22Rv1 (cell line): ENCODE measurements around the gene TMC6.

Experiments used
- H3K27ac ChIP-seq: fragments of 450-650 bp; 2 replicates; pipeline ENCODE4 v1.5.1; 2017
- CTCF ChIP-seq: fragments of 450-650 bp; IDR thresholded peaks from 2 replicates; pipeline ENCODE4 v1.5.1; 2017; ENCODE audit warnings: mild to moderate bottlenecking
- ZFX ChIP-seq: fragments of 450-650 bp; IDR thresholded peaks from 2 replicates; pipeline ENCODE4 v1.6.1; 2017; ENCODE audit warnings: antibody characterized with exemption, borderline replicate concordance

Gene TMC6

GRCh38 chr17:78131172-78132083 lies 2.9 kb upstream of the TMC6 start:
- no peak for TF ChIP-seq ZFX
- TF ChIP-seq CTCF, result no peak; the same call in 1 of the 2 replicates
- H3K27ac ChIP-seq, result no peak overlapping the region

- no peak within 1 kb of the TSS for H3K27ac ChIP-seq
- TF ChIP-seq ZFX (no peak), CTCF (no peak)
Observed at GRCh38 chr17:78130437-78131101, 2.0 kb upstream of the TMC6 start, which contains the start of gene TMC8. TSS of gene TMC8 (plus strand) at chr17:78130771. CDS start at chr17:78131589, 818 bp downstream.

GRCh38 chr17:78130090-78130436 lies 1.5 kb upstream of the TMC6 start:
- H3K27ac ChIP-seq, result no peak overlapping the region

GRCh38 chr17:78129351-78130089 lies 965 bp upstream of the TMC6 start:
- no peak overlapping the region for H3K27ac ChIP-seq
- TF ChIP-seq CTCF, result no peak
- TF ChIP-seq ZFX, result no peak

More at GRCh38 chr17:78130090-78130436, 1.5 kb upstream of the TMC6 start:
- TF ChIP-seq ZFX, result no peak
- TF ChIP-seq CTCF, result no peak

- TF ChIP-seq CTCF (no peak), ZFX (no peak)
- H3K27ac ChIP-seq, result no peak overlapping the region
Observed at GRCh38 chr17:78127888-78128550, 536 bp downstream of the TMC6 start.

- H3K27ac ChIP-seq, result no peak overlapping the region
- TF ChIP-seq CTCF (no peak), ZFX (no peak)
Observed at GRCh38 chr17:78127239-78127887, 1.2 kb downstream of the TMC6 start.
